ENCODE data around the gene METTL25B.

DNA sequence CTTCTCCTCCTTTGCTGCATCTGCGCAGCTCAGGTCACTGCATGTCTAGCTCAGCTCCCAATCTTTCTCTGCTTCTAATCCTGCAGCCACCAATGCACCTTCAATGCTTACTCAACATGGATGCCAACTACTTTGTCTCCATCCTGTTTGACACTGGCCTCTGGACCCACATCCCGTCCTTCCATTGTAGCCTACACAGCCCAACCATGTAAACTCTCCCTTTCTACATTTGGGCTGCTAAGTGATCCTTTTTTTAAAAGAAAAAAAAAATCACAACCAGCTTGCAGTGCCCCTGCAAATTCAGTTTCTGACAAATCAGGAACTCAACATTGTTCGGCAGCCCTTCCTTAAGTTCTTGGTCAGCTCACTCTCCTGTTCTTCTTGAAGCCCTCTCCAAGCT is 13.4 kb upstream of the METTL25B start:
- no peak for TF ChIP-seq POLR2AphosphoS5 (IDR thresholded peaks at IDR 0.05; ENCODE audit: low read depth, low read length)
- no peak for TF ChIP-seq TAF1 (IDR thresholded peaks at IDR 0.05; ENCODE audit: low read depth, low read length)
- no peak for TF ChIP-seq POLR2A (IDR thresholded peaks at IDR 0.05; ENCODE audit: low read depth, low read length)
- TF ChIP-seq POU2F2 (IDR thresholded peaks at IDR 0.05; ENCODE audit: low read depth, low read length), result no peak
- TF ChIP-seq SPI1 (IDR thresholded peaks at IDR 0.05; ENCODE audit: low read depth, low read length), result no peak
- TF ChIP-seq PAX5 (IDR thresholded peaks at IDR 0.05; ENCODE audit: insufficient read depth, low read length, severe bottlenecking), result no peak
